GM13977 (cell line): Measurements from ENCODE around the gene MCF2L.

ENCODE experiments used
- DNase-seq: peaks from one replicate; pipeline ENCODE4 v3.0.0; 2012; ENCODE audit warnings: low spot score
- in situ Hi-C: fragments of 300-500 bp; cut with MboI; formaldehyde crosslinking; loops from one replicate; pipeline ENCODE4 v1.12.0; 2022; ENCODE audit warnings: low sequenced_read_pairs, low pct_unique_long_range_greater_than_20kb, mixed read lengths, inconsistent platforms; ENCODE audit not compliant: unreplicated experiment
- TF ChIP-seq, protein P1 (sequence below): IDR thresholded peaks from 2 replicates; pipeline ENCODE4 v1.5.1; 2012; ENCODE audit warnings: mild to moderate bottlenecking, control low read depth; ENCODE audit not compliant: insufficient read depth; ENCODE audit errors: extremely low read depth, missing control alignments

Gene MCF2L

DNA sequence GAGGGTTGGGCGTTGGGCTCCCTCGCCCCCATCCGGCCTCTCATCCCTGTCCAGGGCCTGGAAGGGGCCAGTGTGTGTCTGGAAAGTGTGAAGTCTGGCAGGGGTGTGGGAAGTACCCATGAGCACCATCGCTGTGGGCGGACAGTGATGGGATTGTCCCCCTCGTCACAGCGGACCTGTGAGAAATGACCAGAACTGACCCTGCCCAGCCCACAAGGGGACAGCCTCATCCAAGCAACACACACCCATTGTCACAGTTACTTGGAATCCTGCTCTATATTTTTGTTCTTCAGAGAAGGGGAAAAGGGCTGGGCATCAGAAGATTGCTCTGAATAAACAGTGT, 18.6 kb downstream of the MCF2L start:
- in situ Hi-C loops = no loop called here
- TF ChIP-seq, protein P1, sequence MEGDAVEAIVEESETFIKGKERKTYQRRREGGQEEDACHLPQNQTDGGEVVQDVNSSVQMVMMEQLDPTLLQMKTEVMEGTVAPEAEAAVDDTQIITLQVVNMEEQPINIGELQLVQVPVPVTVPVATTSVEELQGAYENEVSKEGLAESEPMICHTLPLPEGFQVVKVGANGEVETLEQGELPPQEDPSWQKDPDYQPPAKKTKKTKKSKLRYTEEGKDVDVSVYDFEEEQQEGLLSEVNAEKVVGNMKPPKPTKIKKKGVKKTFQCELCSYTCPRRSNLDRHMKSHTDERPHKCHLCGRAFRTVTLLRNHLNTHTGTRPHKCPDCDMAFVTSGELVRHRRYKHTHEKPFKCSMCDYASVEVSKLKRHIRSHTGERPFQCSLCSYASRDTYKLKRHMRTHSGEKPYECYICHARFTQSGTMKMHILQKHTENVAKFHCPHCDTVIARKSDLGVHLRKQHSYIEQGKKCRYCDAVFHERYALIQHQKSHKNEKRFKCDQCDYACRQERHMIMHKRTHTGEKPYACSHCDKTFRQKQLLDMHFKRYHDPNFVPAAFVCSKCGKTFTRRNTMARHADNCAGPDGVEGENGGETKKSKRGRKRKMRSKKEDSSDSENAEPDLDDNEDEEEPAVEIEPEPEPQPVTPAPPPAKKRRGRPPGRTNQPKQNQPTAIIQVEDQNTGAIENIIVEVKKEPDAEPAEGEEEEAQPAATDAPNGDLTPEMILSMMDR = no peak
- no peak for DNase-seq

- in situ Hi-C loops = no loop called here
- TF ChIP-seq, protein P1 = no peak
- no peak for DNase-seq
Measured at GRCh38 chr13:112990783-112991182, 21.8 kb downstream of the MCF2L start.

DNA sequence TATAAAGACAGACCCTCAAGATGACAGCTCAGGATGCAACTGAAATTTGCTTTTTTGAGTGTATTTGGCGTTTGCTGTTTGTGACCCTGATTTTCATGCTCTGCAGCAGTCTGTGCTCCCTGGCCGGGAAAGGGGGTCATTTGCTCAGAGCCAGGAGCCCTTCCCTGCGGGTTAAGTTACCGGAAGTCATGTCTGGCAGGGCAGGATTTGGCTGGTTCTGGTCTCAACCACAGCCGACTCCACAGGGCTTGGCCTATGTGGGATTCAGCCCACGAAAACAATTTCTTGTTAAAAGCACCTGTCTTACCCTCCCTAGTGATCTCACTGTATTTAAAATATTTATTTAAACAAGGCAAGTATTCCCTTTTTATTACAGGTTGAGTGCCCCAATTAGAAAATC, 22.6 kb downstream of the MCF2L start:
- in situ Hi-C loops = no loop called here
- DNase-seq = no peak
- TF ChIP-seq, protein P1 = no peak

GRCh38 chr13:112992931-112993680, 24.1 kb downstream of the MCF2L start:
- in situ Hi-C loops = no loop called here
- no peak for DNase-seq
- TF ChIP-seq, protein P1 = no peak

GRCh38 chr13:112994084-112994780, 25.2 kb downstream of the MCF2L start:
- in situ Hi-C loops = no loop called here
- no peak for DNase-seq
- TF ChIP-seq, protein P1 = no peak

- TF ChIP-seq, protein P1 = no peak
- in situ Hi-C loops = no loop called here
- DNase-seq = no peak
Measured at GRCh38 chr13:112994781-112995355, 25.9 kb downstream of the MCF2L start.
